Measurements from ENCODE around the gene ZNF660. TPM values are rescaled to one million over a fixed set of nuclear protein-coding genes. Genes with fewer than 3 reads are reported as not detected.

ZNF660 gene
- total and polyA plus RNA-seq, 10 of the 15 experiments (the other 5 are each of a cell fraction or from before 2014, with no cell fraction given), result 0.62 to 2.6 (median 1.7) TPM

GRCh38 chr3:44571024-44571423 is 13.7 kb upstream of the ZNF660 start:
- SMC1A ChIA-PET (ENCODE audit: uncharacterized antibody, unreplicated experiment), result no interaction called here
- no peak overlapping the region for H3K4me2 ChIP-seq (ENCODE audit: control insufficient read depth, insufficient read depth)
- RAD21 ChIA-PET (ENCODE audit: unreplicated experiment), result no interaction called here
- in situ Hi-C loops (cut with MboI), result no loop called here
- BruUV-seq (replicated peaks), result no TSS peak
- TF ChIP-seq POLR2A (IDR thresholded peaks at IDR 0.05; ENCODE audit: low read depth, low read length) (no peak), PML (IDR thresholded peaks at IDR 0.05; ENCODE audit: low read length) (no peak), POU2F2 (IDR thresholded peaks at IDR 0.05; ENCODE audit: borderline replicate concordance, low read depth, low read length) (no peak), ETV6 (conservative IDR thresholded peaks at IDR 0.05 in 1 of 2, IDR thresholded peaks at IDR 0.05 in 1 of 2; ENCODE audit: borderline replicate concordance in 1 of 2, low read depth in 1 of 2) (no peak), CREB1 (IDR thresholded peaks at IDR 0.05; ENCODE audit: low read depth) (no peak), ASH2L (IDR thresholded peaks at IDR 0.05; ENCODE audit: borderline replicate concordance, low read depth) (no peak), NRF1 (conservative IDR thresholded peaks at IDR 0.05; ENCODE audit: low read depth, low read length) (no peak), ELK1 (IDR thresholded peaks at IDR 0.05; ENCODE audit: low read depth, low read length) (no peak), STAT3 (IDR thresholded peaks at IDR 0.05; ENCODE audit: low read depth, low read length) (no peak), SREBF2 (IDR thresholded peaks at IDR 0.05; ENCODE audit: low read length) (no peak)
- FAIRE-seq (no peak), ATAC-seq (no peak), DNase-seq (ENCODE audit: low read depth, low spot score) (no peak)
- intact Hi-C loops (cut with micrococcal nuclease; ENCODE audit: unreplicated experiment), result no loop called here
- POLR2A ChIA-PET, result no interaction called here
- CTCF ChIA-PET, result no interaction called here
- no peak overlapping the region for H3K27ac ChIP-seq (ENCODE audit: control insufficient read depth, insufficient read depth)
- no peak overlapping the region for H3K4me3 ChIP-seq
- no peaks in the 10 kb centered on the region for H3K4me1 ChIP-seq (ENCODE audit: control insufficient read depth, insufficient read depth, low read length)
- H3K9me3 ChIP-seq (replicated peaks; ENCODE audit: control insufficient read depth, insufficient read depth, low read length), result peaks cover 12% of the 10 kb centered on the region
- 85% methylated on average over 4 of the region's 4 CpGs for WGBS (ENCODE audit: insufficient coverage, insufficient replicate concordance, low lambda C conversion rate, missing lambda C conversion rate)
- no peaks in the 10 kb centered on the region for H3K27me3 ChIP-seq (replicated peaks in 1 of 2; ENCODE audit: control insufficient read depth in 2 of 2, insufficient read depth in 2 of 2, low read length in 1 of 2)
- no peak overlapping the region for H3K9ac ChIP-seq (ENCODE audit: control insufficient read depth, insufficient read depth, low read length)
- no peaks in the 10 kb centered on the region for H4K20me1 ChIP-seq (ENCODE audit: control insufficient read depth, insufficient read depth)
- H2AFZ ChIP-seq (ENCODE audit: control insufficient read depth, low read depth, low read length), result no peak overlapping the region
- no peaks in the 10 kb centered on the region for H3K79me2 ChIP-seq (ENCODE audit: control insufficient read depth, insufficient read depth, low read length)
- no peaks in the 10 kb centered on the region for H3K36me3 ChIP-seq (ENCODE audit: control insufficient read depth in 2 of 2, insufficient read depth in 2 of 2, low read length in 1 of 2)
